Chondrocyte (in vitro differentiated cells): Measurements from ENCODE around the gene IL22. TPM values are rescaled to one million over a fixed set of nuclear protein-coding genes. Genes with fewer than 3 reads are reported as not detected.

ENCODE experiments used
- DNase-seq: peaks from one replicate; pipeline ENCODE4 v3.0.0; 2021; ENCODE audit warnings: mixed read lengths, low spot score
- H3K27ac Mint-ChIP-seq: one replicate; pipeline ENCODE4 v1.8.0; 2021; ENCODE audit warnings: mild to moderate bottlenecking, moderate library complexity, mixed read lengths; ENCODE audit not compliant: unreplicated experiment
- H3K27me3 Mint-ChIP-seq: 2 replicates; pipeline ENCODE4 v1.8.0; 2021; ENCODE audit warnings: low read depth, mixed read lengths
- H3K36me3 Mint-ChIP-seq: 2 replicates; pipeline ENCODE4 v1.8.0; 2021; ENCODE audit warnings: low read depth, mixed read lengths
- H3K4me1 Mint-ChIP-seq: 2 replicates; pipeline ENCODE4 v1.8.0; 2021; ENCODE audit warnings: low read depth, mild to moderate bottlenecking, mixed read lengths
- H3K4me3 Mint-ChIP-seq: one replicate; pipeline ENCODE4 v1.8.0; 2021; ENCODE audit warnings: mild to moderate bottlenecking, moderate library complexity, mixed read lengths; ENCODE audit not compliant: unreplicated experiment
- H3K9me3 Mint-ChIP-seq: 2 replicates; pipeline ENCODE4 v1.8.0; 2021; ENCODE audit warnings: low read depth, mixed read lengths
- CTCF ChIP-seq: fragments of 200-600 bp; sonication (generic); IDR thresholded peaks from 2 replicates; pipeline ENCODE4 v1.5.0; 2021; ENCODE audit warnings: antibody characterized with exemption, mild to moderate bottlenecking, moderate library complexity
- total RNA-seq: library from RNA; stranded (reverse); gene quantifications from 3 replicates; pipeline ENCODE4 v1.2.1, GENCODE V29; 2021

Gene IL22
- total RNA-seq, 1 donor from 2014 or later = not detected

- no peak for DNase-seq
- TF ChIP-seq CTCF = no peak
- Mint-ChIP-seq H3K36me3 (no peaks in the 10 kb centered on the region), H3K27me3 (peaks cover 4% of the 10 kb centered on the region), H3K4me3 (no peak overlapping the region), H3K27ac (no peak overlapping the region), H3K4me1 (no peaks in the 10 kb centered on the region), H3K9me3 (no peaks in the 10 kb centered on the region)
Observed at GRCh38 chr12:68199127-68199526, 54.3 kb downstream of the IL22 start.

GRCh38 chr12:68198507-68199086 is 54.8 kb downstream of the IL22 start:
- no peaks in the 10 kb centered on the region for H3K4me1 Mint-ChIP-seq

More at GRCh38 chr12:68198507-68199086, 54.8 kb downstream of the IL22 start:
- H3K27ac Mint-ChIP-seq = no peak overlapping the region
- no peak for DNase-seq
- H3K36me3 Mint-ChIP-seq = no peaks in the 10 kb centered on the region
- peaks cover 7% of the 10 kb centered on the region for H3K27me3 Mint-ChIP-seq
- no peak for TF ChIP-seq CTCF
- H3K9me3 Mint-ChIP-seq = no peaks in the 10 kb centered on the region
- no peak overlapping the region for H3K4me3 Mint-ChIP-seq

Other genes with a start within 250 kb of the IL22 start
- gene IFNG, start 93.9 kb downstream of the IL22 start, total RNA-seq = not detected in 3 replicates
- gene IL26, start 27.8 kb downstream of the IL22 start, total RNA-seq = 0.67 to 2.5 TPM in 2 of 3 replicates, not detected in the other
- gene MDM1, start 78.8 kb upstream of the IL22 start, total RNA-seq = 9.5 to 10.9 TPM (median 10.0 TPM) in 3 replicates